Measurements from ENCODE around the gene MARF1.
"Not testable (repeated sequence)": the region's sequence is repeated elsewhere in the genome, so short reads cannot be mapped to it uniquely, and the experiment has no call there.

The MARF1 gene

GRCh38 chr16:15643048-15643945 is at the start of gene MARF1:
Gene MARF1, minus strand, starts transcription at chr16:15643154. Its CDS starts 3,921 bp downstream, at chr16:15639233.
- peak; percentile 99 for DNase-seq

GRCh38 chr16:15692508-15692907 is 49.6 kb upstream of the MARF1 start:
- DNase-seq = not testable (repeated sequence)

- no peak for DNase-seq
Measured at GRCh38 chr16:15691046-15691445, 48.1 kb upstream of the MARF1 start.

GRCh38 chr16:15690296-15690695 is 47.3 kb upstream of the MARF1 start:
- no peak for DNase-seq

- DNase-seq = no peak
Measured at GRCh38 chr16:15689290-15689689, 46.3 kb upstream of the MARF1 start.

GRCh38 chr16:15686287-15686686 is 43.3 kb upstream of the MARF1 start:
- no peak for DNase-seq

GRCh38 chr16:15682105-15682570 is 39.2 kb upstream of the MARF1 start:
- peak; percentile 38 for DNase-seq

GRCh38 chr16:15677447-15677846 is 34.5 kb upstream of the MARF1 start:
- DNase-seq = no peak

- DNase-seq = no peak
Measured at GRCh38 chr16:15676506-15676905, 33.6 kb upstream of the MARF1 start.

GRCh38 chr16:15674571-15674970 is 31.6 kb upstream of the MARF1 start:
- DNase-seq = no peak

GRCh38 chr16:15672514-15673167 is 29.7 kb upstream of the MARF1 start:
- no peak for DNase-seq

GRCh38 chr16:15672127-15672513 is 29.2 kb upstream of the MARF1 start:
- not testable (repeated sequence) for DNase-seq

GRCh38 chr16:15671530-15672117 is 28.7 kb upstream of the MARF1 start:
- DNase-seq = no peak

GRCh38 chr16:15667091-15667742 is 24.3 kb upstream of the MARF1 start:
- DNase-seq = no peak

- no peak for DNase-seq
Measured at GRCh38 chr16:15665107-15665506, 22.2 kb upstream of the MARF1 start.

GRCh38 chr16:15660203-15660601 is 17.2 kb upstream of the MARF1 start:
- no peak for DNase-seq

GRCh38 chr16:15658556-15658955 is 15.6 kb upstream of the MARF1 start:
- no peak for DNase-seq

GRCh38 chr16:15658149-15658548 is 15.2 kb upstream of the MARF1 start:
- no peak for DNase-seq

GRCh38 chr16:15655561-15655960 is 12.6 kb upstream of the MARF1 start:
- not testable (repeated sequence) for DNase-seq

- no peak for DNase-seq
Measured at GRCh38 chr16:15654591-15654990, 11.6 kb upstream of the MARF1 start.

GRCh38 chr16:15653227-15653626 is 10.3 kb upstream of the MARF1 start:
- DNase-seq = no peak

GRCh38 chr16:15652293-15653001 is 9.5 kb upstream of the MARF1 start:
- no peak for DNase-seq
